GM12878 (cell line): ENCODE measurements around the gene ASB2. TPM values are rescaled to one million over a fixed set of nuclear protein-coding genes. Genes with fewer than 3 reads are reported as not detected.

Experiments
- ATAC-seq: fragments of 200-7000 bp; cut with Tn5 transposase; 3 replicates; pipeline ENCODE4 v1.9.1; 2020; ENCODE audit warnings: mild to moderate bottlenecking, moderate library complexity
- BruUV-seq: library from RNA; stranded (reverse); fragments of 400-500 nt; replicated peaks from 2 replicates; lab custom pipeline; 2021; lab: Mats Ljungman, UMichigan
- CTCF ChIA-PET: fragments of 300-600 bp; sonication (Branson Sonifier 250); formaldehyde crosslinking; extraction: SDS; loops from one replicate; lab custom pipeline; 2021; ENCODE audit warnings: inconsistent platforms; lab: Yijun Ruan, JAX
- POLR2A ChIA-PET: fragments of 350-600 bp; formaldehyde crosslinking; extraction: SDS; loops from one replicate; lab custom pipeline; 2021; ENCODE audit warnings: inconsistent platforms; lab: Charles Lee
- RAD21 ChIA-PET: fragments of 300-600 bp; sonication (Branson Sonifier 250); formaldehyde crosslinking; loops from one replicate; lab custom pipeline; 2023; ENCODE audit warnings: antibody characterized with exemption; ENCODE audit not compliant: unreplicated experiment; lab: Charles Lee
- SMC1A ChIA-PET: fragments of 300-600 bp; sonication (Branson Sonifier 250); formaldehyde crosslinking; loops from one replicate; lab custom pipeline; 2023; ENCODE audit not compliant: unreplicated experiment, uncharacterized antibody; lab: Charles Lee
- DNase-seq: peaks from one replicate; pipeline ENCODE4 v3.0.0-alpha.2; 2011; ENCODE audit warnings: low read depth, low spot score
- FAIRE-seq: peaks from 3 replicates; lab custom pipeline; 2011; peaks lifted over from hg19 to GRCh38; lab: Jason Lieb, UNC
- H2AFZ ChIP-seq: 2 replicates; pipeline ENCODE4 v1.6.0; 2011; ENCODE audit warnings: low read depth, low read length, control low read depth; ENCODE audit not compliant: control insufficient read depth
- H3K27ac ChIP-seq: 2 replicates; pipeline ENCODE4 v1.5.1; 2011; ENCODE audit warnings: control low read depth; ENCODE audit not compliant: control insufficient read depth, insufficient read depth
- H3K27me3 ChIP-seq, 2 experiments: replicated peaks in 1 of 2; 2 replicates each; pipeline versions ENCODE4 v1.6.0 to v1.6.1; 2011; ENCODE audit warnings: low read length in 1 of 2; ENCODE audit not compliant: control insufficient read depth in 2 of 2, insufficient read depth in 2 of 2
- H3K36me3 ChIP-seq, 2 experiments: 2 replicates each; pipeline ENCODE4 v1.5.1; 2011; ENCODE audit warnings: low read length in 1 of 2; ENCODE audit not compliant: control insufficient read depth in 2 of 2, insufficient read depth in 2 of 2
- H3K4me1 ChIP-seq: 2 replicates; pipeline ENCODE4 v1.6.1; 2011; ENCODE audit warnings: mild to moderate bottlenecking, low read length, moderate library complexity, mixed read lengths; ENCODE audit not compliant: control insufficient read depth, insufficient read depth
- H3K4me2 ChIP-seq: 2 replicates; pipeline ENCODE4 v1.6.0; 2011; ENCODE audit warnings: control low read depth; ENCODE audit not compliant: control insufficient read depth, insufficient read depth
- H3K4me3 ChIP-seq: fragments of 200-600 bp; sonication (generic); 2 replicates; pipeline ENCODE4 v1.5.1; 2016
- H3K79me2 ChIP-seq: 2 replicates; pipeline ENCODE4 v1.6.0; 2011; ENCODE audit warnings: low read length; ENCODE audit not compliant: control insufficient read depth, insufficient read depth
- H3K9ac ChIP-seq: 2 replicates; pipeline ENCODE4 v1.8.0; 2011; ENCODE audit warnings: low read length, control low read depth, mixed read lengths; ENCODE audit not compliant: control insufficient read depth, insufficient read depth
- H3K9me3 ChIP-seq: replicated peaks from 3 replicates; pipeline ENCODE4 v1.5.1; 2011; ENCODE audit warnings: mild to moderate bottlenecking, low read length; ENCODE audit not compliant: control insufficient read depth, insufficient read depth
- H4K20me1 ChIP-seq: 2 replicates; pipeline ENCODE4 v1.6.0; 2011; ENCODE audit not compliant: control insufficient read depth, insufficient read depth
- CHD1 ChIP-seq: IDR thresholded peaks from 2 replicates; pipeline ENCODE4 v1.6.1; 2012; ENCODE audit warnings: low read depth, low read length, improper control_type of control experiment
- CTCF ChIP-seq, 3 experiments: IDR thresholded peaks in 2 of 3; conservative IDR thresholded peaks in 1 of 3; 2 replicates each; pipeline ENCODE4 v1.5.1; 2011; ENCODE audit warnings: low read depth in 3 of 3, low read length in 3 of 3, mild to moderate bottlenecking in 3 of 3, control low read depth in 2 of 3, moderate library complexity in 2 of 3, inconsistent platforms in 1 of 3, mixed read lengths in 1 of 3; ENCODE audit not compliant: control insufficient read depth in 2 of 3, insufficient read depth in 1 of 3; ENCODE audit errors: extremely low read depth in 1 of 3
- KAT2A ChIP-seq: conservative IDR thresholded peaks from 2 replicates; pipeline ENCODE4 v1.6.1; 2011; ENCODE audit warnings: low read depth, low read length; ENCODE audit not compliant: control insufficient read depth
- MTA3 ChIP-seq: IDR thresholded peaks from 2 replicates; pipeline ENCODE4 v1.6.1; 2012; ENCODE audit warnings: low read length, inconsistent platforms, borderline replicate concordance
- NBN ChIP-seq: fragments of 450-650 bp; IDR thresholded peaks from 2 replicates; pipeline ENCODE4 v1.6.1; 2016
- NFYB ChIP-seq: IDR thresholded peaks from 2 replicates; pipeline ENCODE4 v1.6.1; 2011; ENCODE audit warnings: low read depth, mild to moderate bottlenecking, low read length, improper control_type of control experiment, moderate library complexity; ENCODE audit not compliant: insufficient read depth
- NR2C2 ChIP-seq: IDR thresholded peaks from 2 replicates; pipeline ENCODE4 v1.6.1; 2011; ENCODE audit warnings: borderline replicate concordance, low read depth; ENCODE audit not compliant: control insufficient read depth, insufficient read length
- POU2F2 ChIP-seq: IDR thresholded peaks from 3 replicates; pipeline ENCODE4 v1.6.1; 2011; ENCODE audit warnings: low read depth, mild to moderate bottlenecking, low read length, borderline replicate concordance
- RFX5 ChIP-seq: IDR thresholded peaks from 2 replicates; pipeline ENCODE4 v1.6.1; 2011; ENCODE audit warnings: low read depth, low read length, improper control_type of control experiment
- SREBF1 ChIP-seq: IDR thresholded peaks from 2 replicates; pipeline ENCODE4 v1.6.1; 2012; ENCODE audit warnings: mild to moderate bottlenecking, low read length
- TCF3 ChIP-seq: IDR thresholded peaks from 2 replicates; pipeline ENCODE4 v1.6.1; 2012; ENCODE audit warnings: low read depth, mild to moderate bottlenecking, low read length, borderline replicate concordance; ENCODE audit not compliant: insufficient read depth
- ZNF687 ChIP-seq: fragments of 450-650 bp; IDR thresholded peaks from 2 replicates; pipeline ENCODE4 v1.6.1; 2017; ENCODE audit warnings: mild to moderate bottlenecking, moderate library complexity
- WGBS: methylation state at CpG from one replicate; pipeline ENCODE4 v1.1.6; 2016; ENCODE audit warnings: low lambda C conversion rate; ENCODE audit not compliant: insufficient replicate concordance, insufficient coverage; ENCODE audit errors: missing lambda C conversion rate; 5-methylcytosine and 5-hydroxymethylcytosine counted together
- in situ Hi-C: fragments of 300-500 bp; cut with MboI; formaldehyde crosslinking; loops from 9 replicates; pipeline ENCODE4 v1.14.3; 2018; ENCODE audit warnings: mixed read lengths
- intact Hi-C: fragments of 100-400 bp; cut with micrococcal nuclease; formaldehyde crosslinking; loops from one replicate; pipeline ENCODE4 v1.14.2; 2022; ENCODE audit not compliant: unreplicated experiment
- polyA plus RNA-seq, 11 experiments: library from polyadenylated mRNA; depleted of rRNA in 4 of 11; unstranded in 6 of 11; stranded (reverse) in 5 of 11; fragments of >200 nt; fragmentation: Nextera tagmentation in 4 of 11; fragmentation: Illumina TruSeq in 1 of 11; extraction: Ambion mirVana in 4 of 11; extraction: Trizol in 1 of 11; gene quantifications; 1 replicate in 1 of 11; 2 replicates in 10 of 11; pipeline versions ENCODE4 v1.2.1 to v1.2.3, GENCODE V29; 2011 to 2016; ENCODE audit warnings: inconsistent platforms in 2 of 11, missing spikeins in 2 of 11, low read depth in 1 of 11
- total RNA-seq, 4 experiments: library from RNA; depleted of rRNA in 3 of 4; stranded (reverse); fragments of >200 nt in 3 of 4; fragmentation: Illumina TruSeq in 1 of 4; extraction: Trizol in 1 of 4; gene quantifications; 2 replicates each; pipeline versions ENCODE4 v1.2.1 to v1.2.3, GENCODE V29; 2013 to 2021
- TF ChIP-seq, protein P1 (sequence below): fragments of 450-650 bp; IDR thresholded peaks from 2 replicates; pipeline ENCODE4 v1.6.1; 2016; ENCODE audit warnings: mild to moderate bottlenecking

Gene ASB2
- total and polyA plus RNA-seq, 10 of the 15 experiments (the other 5 are each of a cell fraction or from before 2014, with no cell fraction given): 3.0 to 54.8 (median 33.5) TPM

DNA sequence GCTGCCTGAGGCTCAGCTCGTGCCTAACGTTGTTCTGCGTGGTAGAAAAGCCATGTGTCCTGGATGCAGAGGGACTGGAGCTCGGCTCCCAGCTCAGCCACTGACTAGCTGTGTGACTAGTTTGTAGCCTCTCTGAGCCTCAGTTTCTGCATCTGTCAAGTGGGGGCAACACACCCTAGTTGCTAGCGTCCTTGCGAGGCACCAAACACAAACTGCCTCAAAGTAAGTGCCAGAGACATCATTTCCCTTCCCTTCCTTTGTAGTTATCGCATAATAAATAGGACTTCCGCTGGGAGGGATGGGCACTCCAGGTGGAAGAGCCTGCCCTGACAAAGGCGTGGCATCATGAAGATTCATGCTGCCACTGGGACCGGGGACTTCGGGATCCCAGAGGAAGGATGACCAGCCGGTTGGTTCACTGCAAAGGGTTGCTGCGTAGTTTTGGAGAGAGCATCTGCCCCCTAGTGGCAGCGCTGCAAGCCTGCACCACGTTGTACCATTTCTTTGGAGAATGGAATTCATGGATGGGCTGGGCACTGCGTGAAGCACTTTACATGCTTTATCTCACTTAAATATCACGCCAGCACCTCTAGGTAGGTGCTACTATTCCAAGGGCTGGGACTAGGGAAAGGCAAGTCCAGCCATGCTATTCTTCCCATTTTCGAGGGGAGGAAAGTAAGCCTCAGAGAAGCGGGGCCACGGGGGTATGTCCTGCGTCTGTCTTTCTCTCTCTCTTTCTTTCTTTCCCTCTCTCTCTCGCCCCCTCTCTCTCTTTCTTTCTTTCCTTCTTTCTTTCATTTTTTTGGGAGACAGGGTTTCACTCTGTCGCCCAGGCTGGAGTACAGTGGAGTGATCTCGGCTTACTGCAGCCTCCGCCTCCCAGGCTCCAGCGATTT lies 25.4 kb upstream of the ASB2 start:
- no peak for DNase-seq
- ChIA-PET RAD21 (interaction anchor here (0.7 to 9.3 kb wide), 14 partner anchors 8 to 61 kb away, joined by 3 to 344 read pairs (median 16); partner anchors contain the start of gene ASB2), POLR2A (interaction anchor here (0.6 to 3.4 kb wide), 10 partner anchors 11 to 62 kb away, joined by 3 to 33 read pairs (median 6); no protein-coding TSS in a partner anchor), CTCF (interaction anchor here (0.6 to 16.9 kb wide), 20 partner anchors 8 to 348 kb away, joined by 3 to 541 read pairs (median 6); partner anchors contain the start of gene ASB2), SMC1A (interaction anchor here (0.7 to 7.3 kb wide), 17 partner anchors 9 to 140 kb away, joined by 3 to 180 read pairs (median 11); partner anchors contain the start of gene ASB2)
- Histone ChIP-seq H3K27ac (no peak overlapping the region), H3K79me2 (no peaks in the 10 kb centered on the region), H3K9me3 (no peaks in the 10 kb centered on the region), H2AFZ (peak overlapping the region; percentile 66), H3K4me3 (no peak overlapping the region), H3K36me3 (no peaks in the 10 kb centered on the region), H4K20me1 (no peaks in the 10 kb centered on the region), H3K4me2 (peak overlapping the region; percentile 69), H3K9ac (no peak overlapping the region), H3K4me1 (peaks cover 26% of the 10 kb centered on the region), H3K27me3 (no peaks in the 10 kb centered on the region)
- intact Hi-C loops (loop anchor here (1.0 to 5.0 kb wide), 4 partner anchors 25 to 62 kb away; partner anchors contain the start of gene ASB2), in situ Hi-C loops (loop anchor here (5.0 to 10.0 kb wide), 2 partner anchors 59 to 347 kb away; no protein-coding TSS in a partner anchor)
- WGBS: 38% methylated on average over 26 of the region's 26 CpGs
- ATAC-seq: peak; percentile 83
- peak; percentile 81 for FAIRE-seq
- BruUV-seq: no TSS peak
- TF ChIP-seq TCF3 (no peak), ZNF687 (peak; percentile 54; the same call in 1 of the 2 replicates), SREBF1 (no peak), MTA3 (no peak), NR2C2 (no peak), CHD1 (no peak), NBN (no peak), RFX5 (no peak), NFYB (no peak), KAT2A (no peak), CTCF (IDR thresholded peaks at IDR 0.05 in 2 of 3, conservative IDR thresholded peaks at IDR 0.05 in 1 of 3; ENCODE audit: control insufficient read depth in 2 of 3, extremely low read depth in 1 of 3, insufficient read depth in 1 of 3, low read depth in 3 of 3, low read length in 3 of 3) (peak; percentile 93 to 98 (median 97); a peak in 5 of 6 replicates), POU2F2 (no peak)
- TF ChIP-seq, protein P1, sequence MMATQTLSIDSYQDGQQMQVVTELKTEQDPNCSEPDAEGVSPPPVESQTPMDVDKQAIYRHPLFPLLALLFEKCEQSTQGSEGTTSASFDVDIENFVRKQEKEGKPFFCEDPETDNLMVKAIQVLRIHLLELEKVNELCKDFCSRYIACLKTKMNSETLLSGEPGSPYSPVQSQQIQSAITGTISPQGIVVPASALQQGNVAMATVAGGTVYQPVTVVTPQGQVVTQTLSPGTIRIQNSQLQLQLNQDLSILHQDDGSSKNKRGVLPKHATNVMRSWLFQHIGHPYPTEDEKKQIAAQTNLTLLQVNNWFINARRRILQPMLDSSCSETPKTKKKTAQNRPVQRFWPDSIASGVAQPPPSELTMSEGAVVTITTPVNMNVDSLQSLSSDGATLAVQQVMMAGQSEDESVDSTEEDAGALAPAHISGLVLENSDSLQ: no peak
